ENCODE data around the gene TTYH3.

DNA sequence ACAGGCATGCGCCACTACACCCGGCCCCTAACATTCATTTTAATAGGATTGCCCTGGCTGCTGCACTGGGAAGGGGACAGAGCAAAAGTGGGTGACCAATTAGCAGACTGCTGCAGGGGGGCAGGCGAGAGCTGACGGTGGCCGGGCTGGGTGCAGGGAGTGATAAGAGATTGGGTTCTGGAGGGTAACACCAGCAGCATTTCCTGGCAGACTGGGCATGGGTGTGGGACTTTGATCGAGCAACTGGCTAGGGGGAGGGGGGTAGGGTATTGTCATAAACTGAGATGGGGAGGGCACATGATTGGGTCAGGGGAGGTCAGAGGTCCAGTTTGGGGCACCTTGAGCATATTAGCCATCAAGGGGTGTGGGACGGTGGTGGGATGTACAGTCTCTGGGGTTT, 36.1 kb downstream of the TTYH3 start:
- TF ChIP-seq, protein P1, sequence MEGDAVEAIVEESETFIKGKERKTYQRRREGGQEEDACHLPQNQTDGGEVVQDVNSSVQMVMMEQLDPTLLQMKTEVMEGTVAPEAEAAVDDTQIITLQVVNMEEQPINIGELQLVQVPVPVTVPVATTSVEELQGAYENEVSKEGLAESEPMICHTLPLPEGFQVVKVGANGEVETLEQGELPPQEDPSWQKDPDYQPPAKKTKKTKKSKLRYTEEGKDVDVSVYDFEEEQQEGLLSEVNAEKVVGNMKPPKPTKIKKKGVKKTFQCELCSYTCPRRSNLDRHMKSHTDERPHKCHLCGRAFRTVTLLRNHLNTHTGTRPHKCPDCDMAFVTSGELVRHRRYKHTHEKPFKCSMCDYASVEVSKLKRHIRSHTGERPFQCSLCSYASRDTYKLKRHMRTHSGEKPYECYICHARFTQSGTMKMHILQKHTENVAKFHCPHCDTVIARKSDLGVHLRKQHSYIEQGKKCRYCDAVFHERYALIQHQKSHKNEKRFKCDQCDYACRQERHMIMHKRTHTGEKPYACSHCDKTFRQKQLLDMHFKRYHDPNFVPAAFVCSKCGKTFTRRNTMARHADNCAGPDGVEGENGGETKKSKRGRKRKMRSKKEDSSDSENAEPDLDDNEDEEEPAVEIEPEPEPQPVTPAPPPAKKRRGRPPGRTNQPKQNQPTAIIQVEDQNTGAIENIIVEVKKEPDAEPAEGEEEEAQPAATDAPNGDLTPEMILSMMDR (conservative IDR thresholded peaks at IDR 0.05 in 1 of 2, IDR thresholded peaks at IDR 0.05 in 1 of 2; ENCODE audit: extremely low read depth in 1 of 2, insufficient read depth in 1 of 2, low read depth in 1 of 2, low read length in 2 of 2) = no peak
- TF ChIP-seq EZH2 (IDR thresholded peaks at IDR 0.05; ENCODE audit: borderline replicate concordance, low read length) = no peak

Data from mammary epithelial cell (primary cell).